GM18517 (cell line): Measurements from ENCODE around the gene TOMM40L.

Experiments used
- ATAC-seq: cut with Tn5 transposase; IDR thresholded peaks from one replicate; pipeline ENCODE4 v1.9.1; 2021; ENCODE audit warnings: mild to moderate bottlenecking, moderate library complexity; ENCODE audit not compliant: unreplicated experiment

TOMM40L gene

DNA sequence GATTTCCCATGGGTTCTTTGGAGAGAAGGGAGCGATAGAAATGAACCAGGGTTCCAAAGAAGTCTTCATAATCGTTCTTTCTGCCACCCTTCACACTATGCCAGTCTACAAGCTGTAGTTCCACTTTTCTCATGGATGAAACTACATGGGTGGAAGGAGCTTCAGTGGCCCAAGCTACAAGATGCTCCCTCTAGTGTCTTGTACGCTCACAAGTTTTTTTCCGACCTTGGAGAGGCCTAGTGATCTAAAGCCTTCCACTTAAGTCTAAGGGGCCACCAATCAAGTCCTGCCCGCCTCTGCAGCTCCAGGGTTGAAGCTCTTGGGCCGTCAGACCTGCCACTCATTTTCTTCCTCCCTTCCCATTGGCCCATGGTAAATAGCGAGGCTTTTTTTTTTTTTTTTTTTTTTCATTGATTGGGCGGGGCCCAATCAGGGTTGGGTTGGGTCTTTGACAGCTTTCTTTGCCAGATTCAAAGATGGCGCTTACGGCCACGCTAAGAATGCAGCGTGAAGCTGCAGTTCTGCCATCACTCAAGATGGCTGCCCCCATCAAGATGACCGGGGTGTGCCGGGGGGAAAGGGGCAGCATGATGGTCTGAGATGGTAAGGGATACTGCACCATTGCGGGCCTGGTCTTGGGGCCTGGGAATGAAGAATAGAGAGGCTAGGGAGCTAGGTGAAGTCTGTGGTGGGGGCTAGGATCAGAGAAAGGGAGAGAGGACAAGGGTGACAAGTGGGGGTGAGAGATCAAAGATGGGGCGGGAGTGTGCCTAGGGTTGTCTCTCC, at the start of gene TOMM40L:
TOMM40L (plus strand) TSS at position 527 of the 786 bp plus-strand sequence. CDS start 430 bp downstream, outside the sequence.
- ATAC-seq, result peak; percentile 98

DNA sequence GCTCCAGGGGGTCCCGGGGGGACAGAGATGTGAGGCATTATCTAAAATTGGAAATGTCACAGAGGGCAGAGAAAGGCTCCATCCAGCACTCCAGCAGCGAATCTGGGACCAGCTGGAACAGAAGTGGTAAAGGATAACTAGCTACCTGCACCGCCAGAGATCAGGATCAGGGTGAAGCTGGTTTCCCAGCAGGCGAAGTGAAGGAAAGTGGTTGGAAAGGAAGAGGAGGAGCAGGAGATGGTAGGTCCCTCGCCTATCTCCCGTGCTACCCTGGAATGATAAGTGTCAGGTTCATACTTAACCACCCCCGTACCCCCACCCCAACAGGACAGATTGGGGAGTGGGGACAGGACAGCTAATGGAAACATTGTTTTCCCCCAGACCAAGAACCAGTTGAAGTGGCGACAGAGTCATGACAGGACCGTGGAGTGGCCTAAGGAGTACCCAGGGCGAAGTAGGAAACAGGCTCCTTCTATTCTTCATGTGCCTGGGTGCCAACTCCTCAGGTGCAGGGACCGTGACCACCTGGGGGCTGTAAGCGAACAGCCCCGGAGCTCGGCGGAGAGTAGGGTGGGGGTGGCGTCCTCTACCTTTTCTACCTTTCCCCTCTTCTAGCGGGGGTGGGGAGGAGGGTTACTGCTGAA, 49.3 kb upstream of the TOMM40L start:
- ATAC-seq, result no peak

DNA sequence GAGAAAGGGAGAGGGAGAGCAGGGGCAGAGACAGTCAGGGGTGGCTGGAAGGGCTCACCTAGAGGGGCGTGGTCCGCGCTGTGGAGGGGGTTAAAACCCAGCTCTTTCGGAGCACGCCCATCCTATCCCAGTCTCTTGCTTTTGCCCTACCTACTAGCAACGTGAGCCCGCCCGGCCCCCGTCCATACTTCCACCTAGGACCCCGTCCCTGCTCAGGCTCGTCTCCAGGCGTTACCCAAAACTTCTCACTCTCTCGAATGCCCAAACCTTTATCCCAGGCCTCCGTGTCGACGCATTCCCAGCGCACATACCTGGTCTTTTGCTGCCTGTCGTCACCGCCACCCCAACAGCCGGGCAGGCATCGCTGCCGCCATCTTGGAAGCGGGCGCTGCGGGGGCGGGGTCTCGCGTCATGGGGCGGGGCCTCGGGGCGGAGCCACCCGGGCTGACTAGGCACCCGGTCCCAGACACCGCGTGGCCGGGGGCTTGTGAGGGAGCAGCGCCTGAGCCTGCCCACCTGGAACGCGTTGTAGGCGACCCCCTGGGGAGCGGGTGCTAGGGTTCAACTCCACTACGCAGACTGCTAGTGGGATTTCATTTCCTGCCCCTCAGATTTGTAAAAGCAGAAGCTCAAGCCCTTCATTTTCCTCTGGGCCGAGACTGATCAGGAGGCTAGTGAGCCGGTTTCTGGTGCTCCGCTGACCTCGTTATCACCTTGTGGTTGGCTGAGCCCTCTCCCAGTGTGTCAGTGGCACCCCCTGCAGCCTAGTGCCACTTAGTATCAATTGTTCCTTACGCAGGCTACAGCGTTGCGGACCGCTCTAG, 48.5 kb upstream of the TOMM40L start, which contains the start of gene B4GALT3:
B4GALT3 (minus strand) TSS at position 396 of the 824 bp plus-strand sequence. CDS start 1,447 bp downstream, outside the sequence.
- ATAC-seq, result peak; percentile 58

DNA sequence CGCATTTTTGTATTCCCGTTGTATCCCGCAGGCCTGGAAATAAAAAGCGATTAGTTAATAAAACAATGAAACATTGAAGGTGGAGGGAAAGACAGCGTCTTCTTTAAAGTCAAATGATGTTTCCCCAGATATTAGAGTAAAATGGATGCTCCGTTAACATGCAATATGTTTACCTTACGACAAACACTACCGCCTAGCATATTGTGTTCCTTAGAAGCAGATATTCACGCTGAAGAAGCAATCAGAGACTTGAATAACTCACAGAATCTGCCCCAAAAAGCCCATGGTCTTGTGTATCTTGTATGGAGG, 48.0 kb upstream of the TOMM40L start:
- ATAC-seq, result no peak

DNA sequence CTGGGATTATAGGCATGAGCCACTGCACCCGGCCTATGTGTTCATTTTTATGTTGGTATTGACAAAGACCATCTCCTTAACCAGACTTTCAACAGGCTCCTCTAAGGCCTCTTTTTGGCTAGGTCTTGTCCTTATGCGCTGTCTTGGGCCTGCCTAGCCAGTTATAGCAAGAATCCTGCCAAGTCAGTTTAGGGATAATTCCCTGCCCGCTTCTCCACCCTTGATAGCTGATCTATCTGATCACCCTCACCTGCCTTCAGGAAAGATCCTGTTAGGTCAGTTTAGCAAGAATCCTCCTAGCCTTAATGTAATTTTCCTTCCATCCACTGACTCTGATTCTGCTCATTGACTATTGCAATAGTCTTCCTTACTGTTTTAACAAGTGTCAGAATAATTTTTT, 46.2 kb upstream of the TOMM40L start:
- ATAC-seq, result no peak

DNA sequence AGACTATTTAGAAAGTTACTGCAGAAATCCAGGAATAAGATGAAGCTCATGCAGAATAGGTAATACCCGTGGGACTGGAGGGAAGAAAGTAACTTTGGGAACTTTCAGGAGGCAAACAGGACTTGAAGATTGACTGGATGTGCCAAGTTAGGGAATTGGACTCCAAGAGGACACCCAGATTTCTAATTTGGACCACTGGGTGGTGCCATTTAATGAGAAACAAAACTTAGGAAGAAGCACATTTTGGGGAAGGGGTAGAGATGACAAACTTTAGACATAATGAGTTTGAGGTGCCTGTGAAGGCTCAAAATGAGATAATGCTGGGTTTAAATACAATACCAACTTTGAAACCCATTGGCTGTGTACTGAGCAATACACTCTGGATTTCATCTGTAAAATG, 45.2 kb upstream of the TOMM40L start:
- ATAC-seq, result no peak

DNA sequence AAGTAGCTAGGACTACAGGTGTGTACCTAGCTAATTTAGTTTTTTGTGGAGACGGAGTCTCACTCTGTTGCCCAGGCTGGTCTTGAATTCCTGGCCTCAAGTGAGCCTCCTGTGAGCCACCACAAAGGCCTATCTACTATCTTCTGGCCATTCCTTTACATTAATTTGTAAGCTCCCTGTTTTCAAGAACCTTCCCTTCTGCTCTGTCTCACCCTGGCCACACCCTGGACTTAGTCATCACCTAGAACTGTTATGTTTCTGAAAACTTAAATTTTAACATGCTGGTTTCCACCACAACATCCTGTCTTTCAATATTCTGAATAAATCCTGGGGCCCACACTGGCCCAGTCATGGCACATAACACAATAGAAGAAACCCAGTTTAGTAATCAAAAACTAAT, 43.6 kb upstream of the TOMM40L start:
- peak; percentile 44 for ATAC-seq

DNA sequence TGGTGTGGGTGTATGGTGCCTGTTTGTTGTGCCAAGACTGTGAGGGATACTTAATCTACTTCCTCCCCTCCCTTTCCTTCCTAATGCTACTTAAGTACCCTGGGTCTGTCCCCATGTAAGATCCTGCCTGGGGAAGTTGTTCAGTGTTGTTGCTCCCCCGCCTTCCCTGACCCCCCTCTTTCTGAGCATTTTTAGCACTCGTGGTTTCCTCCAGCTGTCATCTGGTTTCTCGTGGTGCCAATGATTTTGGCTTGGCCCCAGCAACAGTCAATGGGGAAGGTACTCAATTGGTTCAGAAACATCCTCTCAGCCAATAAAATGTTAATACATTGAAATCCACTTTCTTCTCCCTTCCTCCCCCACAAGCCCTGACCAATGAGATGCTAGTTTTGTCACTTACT, 40.6 kb upstream of the TOMM40L start:
- peak; percentile 83 for ATAC-seq

DNA sequence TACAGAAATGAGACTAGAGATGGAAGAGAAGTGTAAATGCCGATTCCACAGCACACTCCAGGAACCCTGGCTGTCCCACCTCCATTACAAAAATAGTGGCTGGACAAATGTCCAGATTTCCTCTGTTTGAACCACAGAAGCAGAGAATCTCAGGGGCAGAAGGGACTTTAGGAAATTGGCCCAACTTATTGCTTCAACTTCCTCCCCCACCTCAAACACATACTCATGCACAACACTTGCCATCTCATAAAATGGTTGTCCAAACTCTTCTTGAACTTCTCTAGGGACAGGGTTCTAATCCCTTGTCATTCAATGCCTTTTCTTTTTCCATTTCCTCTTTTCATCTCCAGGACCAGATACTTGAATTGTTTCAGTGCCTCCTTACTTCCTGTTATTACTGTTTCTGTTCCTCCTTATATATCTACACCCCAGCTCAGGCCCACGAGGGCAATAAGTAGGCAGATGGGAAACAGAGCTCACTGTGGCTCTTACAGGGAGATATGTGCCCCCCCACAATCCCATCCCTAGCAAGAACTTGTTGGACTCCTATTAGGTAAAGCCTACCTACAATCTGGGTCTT, 40.0 kb upstream of the TOMM40L start:
- ATAC-seq, result peak; percentile 27

DNA sequence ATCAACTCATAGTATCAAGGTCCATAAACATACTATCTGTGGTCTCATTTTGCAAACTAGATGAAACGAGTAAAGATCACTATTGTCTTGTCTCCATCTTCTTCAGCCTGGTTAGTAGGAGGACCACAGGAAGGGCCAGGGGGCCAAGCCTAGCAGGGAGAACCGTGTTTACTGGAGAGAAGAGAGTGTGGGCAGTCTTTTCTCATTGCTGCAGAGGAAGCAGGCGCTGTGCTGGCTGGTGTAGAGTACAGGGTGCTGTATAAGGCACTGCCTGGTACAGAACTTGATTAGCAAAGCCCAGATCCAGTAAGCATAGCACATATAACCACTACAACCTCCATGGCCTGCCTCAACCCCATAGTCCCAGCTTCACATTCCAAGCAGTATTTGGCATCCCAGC, 38.5 kb upstream of the TOMM40L start:
- ATAC-seq, result no peak

DNA sequence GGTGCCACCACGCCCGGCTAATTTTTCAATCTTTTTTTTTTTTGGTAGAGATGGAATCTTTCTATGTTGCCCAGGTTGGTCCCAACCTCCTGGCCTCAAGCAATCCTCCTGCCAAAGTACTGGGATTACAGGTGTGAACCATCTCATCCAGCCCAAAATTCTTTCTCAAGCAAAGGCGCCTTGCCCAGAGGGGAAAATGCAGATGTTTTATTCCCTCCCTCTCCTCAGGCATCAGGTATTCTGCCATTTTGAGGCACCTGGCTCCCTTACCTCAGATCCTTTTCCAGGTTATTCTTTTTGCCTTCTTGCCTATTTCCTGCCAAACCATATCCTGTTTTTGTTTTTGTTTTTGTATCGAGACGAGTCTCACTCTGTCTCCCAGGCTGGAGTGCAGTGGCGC, 37.5 kb upstream of the TOMM40L start:
- ATAC-seq, result no peak

DNA sequence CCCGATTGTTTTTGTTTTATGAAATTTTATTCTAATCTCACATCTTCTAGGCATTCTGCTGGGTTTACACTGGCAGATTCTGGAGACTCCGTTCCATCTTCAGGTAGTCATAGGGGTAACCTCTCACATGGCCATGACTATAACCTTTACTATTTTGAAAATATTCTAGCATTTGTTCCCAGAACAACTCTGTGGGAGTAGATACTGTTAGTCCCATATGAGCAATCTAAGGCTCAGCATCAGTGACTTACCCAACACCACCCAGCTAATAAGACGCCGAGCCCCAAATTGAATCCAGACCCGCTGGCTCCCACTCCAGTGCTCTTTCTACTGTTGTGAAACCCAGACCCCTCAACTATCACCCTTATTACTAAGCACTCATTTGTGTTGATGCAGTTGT, 36.8 kb upstream of the TOMM40L start:
- no peak for ATAC-seq

DNA sequence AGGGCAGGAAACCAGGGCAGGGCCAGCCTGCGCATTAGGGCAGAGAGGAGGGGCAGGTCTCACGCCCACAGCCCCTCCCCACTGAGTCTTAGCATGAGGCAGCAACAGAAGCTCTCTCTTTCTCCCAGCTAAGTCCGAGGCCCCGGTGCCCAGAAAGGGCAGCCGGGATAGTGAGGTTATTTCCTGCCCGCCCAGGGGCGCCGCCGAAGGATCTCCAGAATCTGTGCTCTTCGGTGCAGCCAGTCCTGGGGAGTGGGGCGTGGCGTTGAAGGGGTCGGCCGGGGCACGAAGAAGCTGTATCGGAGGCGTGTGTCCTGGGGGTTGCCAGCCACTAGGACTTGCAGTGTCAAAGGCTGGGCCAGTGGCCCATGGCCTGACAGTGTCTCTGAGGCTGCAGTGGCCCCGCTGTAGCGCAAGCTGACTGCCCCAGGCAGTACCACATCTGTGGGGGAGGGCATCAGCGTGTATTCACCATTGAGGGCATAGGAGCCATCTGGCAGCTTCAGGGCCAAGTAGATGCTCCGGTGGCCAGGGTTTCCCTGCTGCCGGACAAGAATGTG, 34.8 kb upstream of the TOMM40L start:
- no peak for ATAC-seq

DNA sequence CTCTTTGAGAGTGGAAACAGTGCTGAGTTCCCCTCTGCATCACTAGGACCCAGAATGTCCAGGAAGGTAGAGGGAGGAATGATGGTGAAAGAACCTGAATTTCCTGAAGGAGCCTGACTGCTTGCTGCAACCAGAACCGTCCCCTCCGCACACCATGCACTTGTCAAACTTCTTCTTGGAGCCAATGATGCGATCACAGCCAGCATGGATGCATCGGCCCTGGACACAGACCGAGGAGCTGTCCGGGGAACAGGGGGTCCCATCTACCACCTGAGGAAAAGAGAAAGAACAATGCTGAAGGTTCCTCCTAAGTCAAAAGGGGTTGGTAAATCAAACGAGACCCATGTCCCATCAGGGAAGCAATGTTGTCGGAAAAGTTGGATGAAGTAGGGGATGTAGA, 33.9 kb upstream of the TOMM40L start:
- no peak for ATAC-seq

DNA sequence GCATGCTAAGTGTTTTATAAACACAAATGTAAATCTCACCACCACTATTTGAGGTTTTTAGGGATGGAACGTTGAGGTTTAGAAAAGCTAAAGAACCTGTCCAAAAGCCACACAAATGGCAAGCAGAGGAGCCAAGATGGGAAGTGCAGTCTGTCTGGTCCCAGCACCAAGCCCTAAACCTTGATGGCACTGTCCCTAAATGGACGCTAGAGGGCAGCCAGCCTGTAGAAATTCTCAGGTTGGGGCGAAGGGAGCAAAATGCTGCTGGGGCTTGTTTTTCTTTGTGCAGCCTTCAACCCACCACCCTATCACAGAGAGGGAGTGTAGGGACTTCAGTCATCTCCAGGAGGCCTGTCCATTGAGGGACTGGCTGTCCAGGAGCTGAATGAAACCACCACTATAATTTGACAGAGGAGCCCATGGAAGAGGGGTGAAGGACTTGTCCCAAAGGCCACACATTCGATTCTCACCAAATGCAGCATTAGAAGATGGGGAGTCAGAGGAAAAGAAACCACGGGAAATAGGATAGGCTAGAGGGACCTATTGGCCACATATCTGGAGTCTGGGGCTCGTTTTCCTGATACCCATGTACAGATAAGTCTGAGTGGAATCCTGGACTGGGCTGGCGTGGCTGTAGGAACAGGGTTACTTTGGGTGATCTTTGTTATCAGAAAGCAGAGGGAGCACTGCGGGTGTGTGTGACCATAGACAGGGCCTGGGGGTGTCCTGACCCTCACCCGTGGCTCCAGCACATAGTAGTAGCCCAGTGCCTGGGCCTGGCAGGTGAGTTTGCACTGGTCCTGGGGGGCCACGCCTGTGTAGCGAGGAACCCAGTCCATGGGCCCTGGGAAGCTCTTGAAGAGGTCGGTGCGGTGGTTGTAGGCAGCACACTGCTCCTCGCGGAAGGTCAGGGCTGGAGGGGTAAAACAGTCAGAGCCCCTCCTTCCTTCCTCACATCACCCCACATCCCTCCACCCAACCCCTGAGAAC, 33.1 kb upstream of the TOMM40L start:
- ATAC-seq, result no peak

DNA sequence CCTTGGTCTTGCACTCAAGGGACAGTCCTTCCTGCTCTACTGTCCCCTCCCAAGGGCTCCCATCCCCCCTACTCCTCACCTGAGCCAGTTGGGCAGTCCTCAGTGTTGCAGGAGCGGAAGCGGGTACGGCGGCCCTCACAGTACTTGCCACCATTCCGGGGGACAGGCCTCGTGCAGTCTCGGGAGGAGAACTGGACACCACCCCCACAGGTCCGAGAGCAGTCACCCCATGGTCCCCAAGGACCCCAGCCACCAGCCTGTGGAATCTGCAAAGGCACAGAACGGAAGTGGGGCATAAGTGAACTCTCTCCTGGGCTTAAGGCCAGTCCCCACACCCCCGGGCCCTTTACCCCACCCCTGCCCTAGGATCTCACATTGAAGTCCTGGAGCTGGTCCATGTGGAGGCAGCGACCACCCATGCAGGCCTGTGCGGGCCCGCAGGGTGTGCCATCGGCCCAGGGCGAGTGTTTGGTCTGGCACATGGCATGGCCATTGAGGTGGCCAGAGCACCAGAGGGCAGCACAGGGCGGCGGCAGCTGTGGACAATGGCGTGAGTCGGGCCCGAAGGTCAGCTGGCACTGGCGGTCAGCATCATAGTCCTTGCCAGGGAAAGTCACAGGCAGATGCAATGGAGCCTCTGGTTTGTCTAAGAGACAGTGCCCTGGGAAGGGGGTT, 32.2 kb upstream of the TOMM40L start:
- ATAC-seq, result no peak

DNA sequence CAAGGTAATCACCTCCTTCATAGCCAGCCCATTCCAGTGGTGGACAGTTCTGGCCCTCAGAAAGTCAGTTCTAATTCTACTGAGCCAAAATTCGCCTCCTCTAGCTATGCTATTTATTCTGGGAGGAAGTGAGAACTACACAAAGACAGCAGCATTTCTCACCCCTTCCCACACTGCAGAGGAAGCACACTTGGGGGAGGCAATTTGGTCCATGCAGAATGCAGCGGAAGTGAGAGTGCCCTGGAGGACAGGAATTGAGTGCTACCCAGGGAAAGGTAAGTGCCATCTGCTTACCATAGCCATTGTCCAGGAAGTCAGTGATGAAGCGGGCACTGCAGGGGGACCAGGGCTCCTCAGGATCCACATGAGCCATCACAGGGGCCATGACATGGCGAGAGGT, 30.7 kb upstream of the TOMM40L start:
- ATAC-seq, result no peak

DNA sequence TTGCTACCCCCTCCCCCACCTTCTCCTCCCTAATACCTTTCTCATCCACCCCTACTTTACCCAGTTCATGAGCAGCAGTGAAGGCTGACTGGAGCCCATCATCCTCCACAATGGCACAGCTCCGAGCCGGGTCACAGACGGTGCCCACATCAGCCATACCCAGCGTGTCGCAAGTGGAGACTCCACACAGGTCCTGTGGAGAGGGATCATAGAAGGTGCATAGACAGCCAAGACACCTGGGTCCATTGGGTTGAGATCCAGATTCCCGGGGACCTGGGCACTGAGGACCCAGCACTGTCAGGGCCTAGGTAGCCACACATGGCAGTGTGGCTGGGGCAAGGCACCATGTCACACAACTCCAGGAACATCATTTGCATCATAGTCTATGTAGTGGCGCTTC, 29.7 kb upstream of the TOMM40L start:
- no peak for ATAC-seq
